ENCODE results near the gene CDH20.

DNA sequence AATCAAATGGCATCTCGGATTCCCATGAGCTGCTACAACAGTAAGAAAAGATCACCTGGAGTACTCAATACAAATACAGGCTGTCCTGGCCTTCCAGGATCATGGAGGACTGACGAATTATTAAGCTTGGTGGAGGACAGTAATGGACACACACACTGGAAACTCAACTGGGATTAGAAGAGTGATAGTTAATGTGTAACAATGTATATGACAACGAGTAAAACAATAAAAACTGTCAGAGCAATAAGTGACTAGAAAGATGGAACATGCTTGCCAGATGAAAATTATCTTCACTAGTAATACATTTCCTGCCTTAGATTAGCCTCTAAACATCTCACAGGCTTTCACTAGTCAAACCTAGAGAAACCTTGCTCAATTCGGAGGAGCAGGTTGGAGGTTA lies 49.2 kb upstream of the CDH20 start:
- TF ChIP-seq, protein P1, sequence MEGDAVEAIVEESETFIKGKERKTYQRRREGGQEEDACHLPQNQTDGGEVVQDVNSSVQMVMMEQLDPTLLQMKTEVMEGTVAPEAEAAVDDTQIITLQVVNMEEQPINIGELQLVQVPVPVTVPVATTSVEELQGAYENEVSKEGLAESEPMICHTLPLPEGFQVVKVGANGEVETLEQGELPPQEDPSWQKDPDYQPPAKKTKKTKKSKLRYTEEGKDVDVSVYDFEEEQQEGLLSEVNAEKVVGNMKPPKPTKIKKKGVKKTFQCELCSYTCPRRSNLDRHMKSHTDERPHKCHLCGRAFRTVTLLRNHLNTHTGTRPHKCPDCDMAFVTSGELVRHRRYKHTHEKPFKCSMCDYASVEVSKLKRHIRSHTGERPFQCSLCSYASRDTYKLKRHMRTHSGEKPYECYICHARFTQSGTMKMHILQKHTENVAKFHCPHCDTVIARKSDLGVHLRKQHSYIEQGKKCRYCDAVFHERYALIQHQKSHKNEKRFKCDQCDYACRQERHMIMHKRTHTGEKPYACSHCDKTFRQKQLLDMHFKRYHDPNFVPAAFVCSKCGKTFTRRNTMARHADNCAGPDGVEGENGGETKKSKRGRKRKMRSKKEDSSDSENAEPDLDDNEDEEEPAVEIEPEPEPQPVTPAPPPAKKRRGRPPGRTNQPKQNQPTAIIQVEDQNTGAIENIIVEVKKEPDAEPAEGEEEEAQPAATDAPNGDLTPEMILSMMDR (conservative IDR thresholded peaks at IDR 0.05; ENCODE audit: low read length), result no peak
- no peak for TF ChIP-seq EZH2phosphoT487 (IDR thresholded peaks at IDR 0.05; ENCODE audit: borderline replicate concordance, low read depth, low read length)
